ENCODE measurements around the gene MTSS2.

- TF ChIP-seq, protein P1, sequence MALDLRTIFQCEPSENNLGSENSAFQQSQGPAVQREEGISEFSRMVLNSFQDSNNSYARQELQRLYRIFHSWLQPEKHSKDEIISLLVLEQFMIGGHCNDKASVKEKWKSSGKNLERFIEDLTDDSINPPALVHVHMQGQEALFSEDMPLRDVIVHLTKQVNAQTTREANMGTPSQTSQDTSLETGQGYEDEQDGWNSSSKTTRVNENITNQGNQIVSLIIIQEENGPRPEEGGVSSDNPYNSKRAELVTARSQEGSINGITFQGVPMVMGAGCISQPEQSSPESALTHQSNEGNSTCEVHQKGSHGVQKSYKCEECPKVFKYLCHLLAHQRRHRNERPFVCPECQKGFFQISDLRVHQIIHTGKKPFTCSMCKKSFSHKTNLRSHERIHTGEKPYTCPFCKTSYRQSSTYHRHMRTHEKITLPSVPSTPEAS (tag by site-specific recombination; IDR thresholded peaks at IDR 0.05) = no peak
- no peak for TF ChIP-seq CTCF (tag by site-specific recombination; IDR thresholded peaks at IDR 0.05)
- TF ChIP-seq RBAK (tag by site-specific recombination; IDR thresholded peaks at IDR 0.05) = no peak
- TF ChIP-seq PBX3 (CRISPR knock-in tag; IDR thresholded peaks at IDR 0.05) = no peak
- no peak for TF ChIP-seq ZBTB7A (tag by site-specific recombination; IDR thresholded peaks at IDR 0.05; ENCODE audit: low read depth)
- TF ChIP-seq ZNF157 (tag by site-specific recombination; IDR thresholded peaks at IDR 0.05) = no peak
- TF ChIP-seq ATF2 (tag by site-specific recombination; IDR thresholded peaks at IDR 0.05; ENCODE audit: low read depth) = no peak
- no peak for TF ChIP-seq SP7 (tag by site-specific recombination; IDR thresholded peaks at IDR 0.05)
- no peak for TF ChIP-seq ZNF610 (tag by site-specific recombination; IDR thresholded peaks at IDR 0.05; ENCODE audit: borderline replicate concordance)
- no peak for TF ChIP-seq ZNF449 (tag by site-specific recombination; IDR thresholded peaks at IDR 0.05)
- TF ChIP-seq ZNF660 (tag by site-specific recombination; IDR thresholded peaks at IDR 0.05) = no peak
- TF ChIP-seq ZNF501 (tag by site-specific recombination; IDR thresholded peaks at IDR 0.05) = no peak
These were observed 9.9 kb downstream of the MTSS2 start for GRCh38 chr16:70675851-70676513.
